Psoas muscle (tissue), 8 donors: ENCODE data around the gene ZNF527. TPM values are rescaled to one million over a fixed set of nuclear protein-coding genes. Genes with fewer than 3 reads are reported as not detected.

Experiments
- ATAC-seq, 4 donors: fragments of 200-7000 bp; cut with Tn5 transposase; one replicate each; pipeline ENCODE4 v1.9.1; 2020; ENCODE audit warnings: moderate library complexity in 3 of 4, mild to moderate bottlenecking in 2 of 4
- DNase-seq, 2 donors: peaks; one replicate each; pipeline ENCODE4 v3.0.0-alpha.2; 2020
- H3K27ac ChIP-seq: fragments of 200-600 bp; one replicate; pipeline ENCODE4 v1.8.0; 2022
- H3K27me3 ChIP-seq, 3 donors: fragments of 200-600 bp in 1 of 3; one replicate each; pipeline versions ENCODE4 v1.6.1 to v1.8.0; 2013 to 2022; ENCODE audit warnings: low read length in 2 of 3, mild to moderate bottlenecking in 2 of 3, moderate library complexity in 1 of 3; ENCODE audit not compliant: insufficient read depth in 3 of 3
- H3K36me3 ChIP-seq, 2 donors: fragments of 200-600 bp in 1 of 2; one replicate each; pipeline versions ENCODE4 v1.6.1 to v1.8.0; 2013 to 2022; ENCODE audit warnings: low read depth in 1 of 2, mild to moderate bottlenecking in 1 of 2, moderate library complexity in 1 of 2; ENCODE audit not compliant: insufficient read depth in 1 of 2
- H3K4me1 ChIP-seq: fragments of 200-600 bp; one replicate; pipeline ENCODE4 v1.8.0; 2022
- H3K4me3 ChIP-seq: fragments of 200-600 bp; one replicate; pipeline ENCODE4 v1.8.0; 2022; ENCODE audit warnings: mild to moderate bottlenecking
- H3K9me3 ChIP-seq: fragments of 200-600 bp; one replicate; pipeline ENCODE4 v1.8.0; 2022
- WGBS, 3 donors: extraction: QIAGEN DNeasy Blood & Tissue Kit; methylation state at CpG; one replicate each; pipeline versions ENCODE4 v1.1.6 to v1.1.7; 2013; 5-methylcytosine and 5-hydroxymethylcytosine counted together
- intact Hi-C, 2 donors: fragments of 100-400 bp; cut with DNase I; formaldehyde crosslinking; loops; one replicate each; pipeline versions ENCODE4 v1.11.0 to v1.14.2; 2022
- polyA plus RNA-seq, 3 donors: library from polyadenylated mRNA; stranded (reverse); fragments of 200-250 nt; gene quantifications; one replicate each; pipeline ENCODE4 v1.2.3, GENCODE V29; 2013
- total RNA-seq, 4 donors: library from RNA; stranded (reverse); fragmentation: NEBNext Ultra II Directional in 2 of 4; extraction: Animal tissue kit (Norgen Biotek cat#: 25700) in 2 of 4; gene quantifications; one replicate each; pipeline versions ENCODE4 v1.2.1 to v1.2.4, GENCODE V29; 2021 to 2023
- TF ChIP-seq, protein P1 (sequence below): fragments of 200-600 bp; IDR thresholded peaks from one replicate; pipeline ENCODE4 v1.8.0; 2022; ENCODE audit warnings: antibody characterized with exemption
- donor health status: healthy with polysubstance abuse.
- donor health status: DM: no; HTN: no; CAD: no; lungs with moderate emphysema.
- donor health status: Bipolar disorder and iron deficiency.
- donor health status: healthy.
- donor health status: DM: yes; HTN: yes; CAD: no.
- donor health status: DM: no; HTN: no; CAD: no.
- donor health status: DM: no; HTN: no; CAD: no.
- donor health status: DM: yes; HTN: yes; CAD: no.

The ZNF527 gene
- total and polyA plus RNA-seq, 7 donors, result 1.8 to 5.7 (median 3.3) TPM

DNA sequence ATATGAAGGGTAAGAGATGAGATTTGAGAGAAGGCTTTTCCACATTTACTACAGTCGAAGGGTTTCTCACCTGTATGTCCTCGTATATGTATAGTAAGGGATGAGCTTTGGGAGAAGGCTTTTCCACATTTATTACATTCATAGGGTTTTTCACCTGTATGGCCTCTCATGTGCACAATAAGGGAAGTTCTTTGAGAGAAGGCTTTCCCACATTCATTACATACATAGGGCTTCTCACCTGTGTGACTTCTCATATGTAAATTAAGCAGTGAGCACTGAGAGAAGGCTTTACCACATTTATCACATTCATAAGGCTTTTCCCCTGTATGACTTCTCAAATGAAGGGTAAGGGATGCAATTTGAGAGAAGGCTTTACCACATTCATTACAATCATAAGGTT lies 41.8 kb downstream of the ZNF527 start:
- intact Hi-C loops, result no loop called here
- Histone ChIP-seq H3K27me3 (no peaks in the 10 kb centered on the region), H3K4me3 (no peak overlapping the region), H3K27ac (no peak overlapping the region), H3K36me3 (peaks cover 5 to 8% of the 10 kb centered on the region in 2 donors), H3K4me1 (no peaks in the 10 kb centered on the region), H3K9me3 (peaks cover 97% of the 10 kb centered on the region)
- ATAC-seq (no peak), DNase-seq (no peak)
- TF ChIP-seq, protein P1, sequence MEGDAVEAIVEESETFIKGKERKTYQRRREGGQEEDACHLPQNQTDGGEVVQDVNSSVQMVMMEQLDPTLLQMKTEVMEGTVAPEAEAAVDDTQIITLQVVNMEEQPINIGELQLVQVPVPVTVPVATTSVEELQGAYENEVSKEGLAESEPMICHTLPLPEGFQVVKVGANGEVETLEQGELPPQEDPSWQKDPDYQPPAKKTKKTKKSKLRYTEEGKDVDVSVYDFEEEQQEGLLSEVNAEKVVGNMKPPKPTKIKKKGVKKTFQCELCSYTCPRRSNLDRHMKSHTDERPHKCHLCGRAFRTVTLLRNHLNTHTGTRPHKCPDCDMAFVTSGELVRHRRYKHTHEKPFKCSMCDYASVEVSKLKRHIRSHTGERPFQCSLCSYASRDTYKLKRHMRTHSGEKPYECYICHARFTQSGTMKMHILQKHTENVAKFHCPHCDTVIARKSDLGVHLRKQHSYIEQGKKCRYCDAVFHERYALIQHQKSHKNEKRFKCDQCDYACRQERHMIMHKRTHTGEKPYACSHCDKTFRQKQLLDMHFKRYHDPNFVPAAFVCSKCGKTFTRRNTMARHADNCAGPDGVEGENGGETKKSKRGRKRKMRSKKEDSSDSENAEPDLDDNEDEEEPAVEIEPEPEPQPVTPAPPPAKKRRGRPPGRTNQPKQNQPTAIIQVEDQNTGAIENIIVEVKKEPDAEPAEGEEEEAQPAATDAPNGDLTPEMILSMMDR, result no peak
- 95 to 100% (median 97%) methylated on average over 2 of the region's 2 CpGs for WGBS, 3 donors

DNA sequence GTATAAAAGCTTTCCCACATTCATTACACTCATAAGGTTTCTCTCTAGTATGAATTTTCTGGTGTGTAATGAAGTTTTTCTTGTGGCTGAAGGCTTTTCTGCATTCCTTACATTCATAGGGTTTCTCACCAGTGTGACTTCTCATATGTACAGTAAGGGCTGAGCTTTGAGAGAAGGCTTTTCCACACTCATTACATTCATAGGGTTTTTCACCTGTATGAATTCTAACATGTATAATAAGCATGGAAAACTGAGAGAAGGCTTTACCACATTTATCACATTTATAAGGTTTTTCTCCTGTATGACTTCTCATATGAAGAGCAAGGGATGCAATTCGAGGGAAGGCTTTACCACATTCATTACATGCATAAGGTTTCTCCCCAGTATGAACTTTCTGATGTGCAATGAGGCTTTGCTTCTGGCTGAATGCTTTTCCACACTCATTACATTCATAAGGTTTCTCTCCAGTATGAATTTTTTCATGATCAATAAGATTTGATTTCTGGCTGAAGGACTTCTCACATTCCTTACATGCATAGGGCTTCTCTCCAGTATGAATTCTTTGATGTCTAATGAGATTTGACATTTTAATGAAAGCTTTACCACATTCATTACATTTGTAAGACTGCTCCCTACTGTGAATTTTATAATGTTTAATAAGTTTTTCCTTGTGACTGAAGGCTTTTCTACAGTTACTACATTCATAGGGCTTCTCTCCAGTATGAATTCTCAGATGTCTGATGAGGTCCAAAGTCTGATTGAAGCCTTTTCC lies 42.6 kb downstream of the ZNF527 start:
- DNase-seq, result no peak
- Histone ChIP-seq H3K4me1 (no peaks in the 10 kb centered on the region), H3K27me3 (no peaks in the 10 kb centered on the region), H3K36me3 (peaks cover 5 to 8% of the 10 kb centered on the region in 2 donors), H3K9me3 (peaks cover 97% of the 10 kb centered on the region), H3K4me3 (no peak overlapping the region), H3K27ac (no peak overlapping the region)
- ATAC-seq, result no peak
- 85 to 95% (median 93%) methylated on average over 1 of the region's 1 CpG for WGBS, 3 donors
- TF ChIP-seq, protein P1, result no peak
- intact Hi-C loops, result no loop called here

Other genes with a start within 250 kb of the ZNF527 start
- 1 to 10 TPM; 6.9 to 9.6 (median 7.8) TPM for gene ZNF585A, start 198.4 kb upstream of the ZNF527 start, total RNA-seq
- gene ZNF585A, start 198.4 kb upstream of the ZNF527 start, polyA plus RNA-seq, result 10 to 100 TPM in 1 of 3 donors, 1 to 10 TPM in 2; 6.0 to 17.0 (median 7.1) TPM
- gene ZNF585B, start 160.6 kb upstream of the ZNF527 start, total RNA-seq, result 10 to 100 TPM in 1 of 4 donors, 1 to 10 TPM in 3; 3.0 to 12.5 (median 7.2) TPM
- 1 to 10 TPM; 3.8 to 6.9 (median 4.1) TPM for gene ZNF585B, start 160.6 kb upstream of the ZNF527 start, polyA plus RNA-seq
- gene ZNF383, start 152.9 kb upstream of the ZNF527 start, total RNA-seq, result 10 to 100 TPM in 1 of 4 donors, 1 to 10 TPM in 3; 4.4 to 11.7 (median 8.1) TPM
- gene ZNF383, start 152.9 kb upstream of the ZNF527 start, polyA plus RNA-seq, result 10 to 100 TPM in 1 of 3 donors, 1 to 10 TPM in 2; 3.0 to 12.1 (median 3.6) TPM
- gene ZNF569, start 96.3 kb downstream of the ZNF527 start, total RNA-seq, result 1 to 10 TPM; 3.3 to 5.3 (median 3.8) TPM
- 1 to 10 TPM; 2.0 to 8.0 (median 2.1) TPM for gene ZNF569, start 96.3 kb downstream of the ZNF527 start, polyA plus RNA-seq
- gene ZNF570, start 98.3 kb downstream of the ZNF527 start, total RNA-seq, result 1 to 10 TPM; 1.6 to 5.5 (median 3.1) TPM
- 10 to 100 TPM in 1 of 3 donors, 1 to 10 TPM in 2; 1.2 to 10.3 (median 1.2) TPM for gene ZNF570, start 98.3 kb downstream of the ZNF527 start, polyA plus RNA-seq
- gene ZNF793, start 135.8 kb downstream of the ZNF527 start, total RNA-seq, result 1 to 10 TPM; 1.3 to 2.9 (median 1.8) TPM
- gene ZNF793, start 135.8 kb downstream of the ZNF527 start, polyA plus RNA-seq, result 1 to 10 TPM in 2 of 3 donors, under 1 TPM in 1; 0.96 to 1.1 (median 1.1) TPM
- gene ZNF571, start 223.7 kb downstream of the ZNF527 start, total RNA-seq, result 1 to 10 TPM; 1.3 to 2.4 (median 1.8) TPM
- gene ZNF571, start 223.7 kb downstream of the ZNF527 start, polyA plus RNA-seq, result 1 to 10 TPM in 2 of 3 donors, under 1 TPM in 1; 0.96 to 3.7 (median 1.2) TPM
- 1 to 10 TPM in 3 of 4 donors, under 1 TPM in 1; 0.27 to 4.9 (median 1.4) TPM for gene ZNF540, start 223.8 kb downstream of the ZNF527 start, total RNA-seq
- gene ZNF540, start 223.8 kb downstream of the ZNF527 start, polyA plus RNA-seq, result 1 to 10 TPM in 1 of 3 donors, under 1 TPM in 2; 0.65 to 3.6 (median 0.83) TPM